Cardiac septum (tissue), 1 donor: ENCODE results near the gene STIMATE. TPM values are rescaled to one million over a fixed set of nuclear protein-coding genes. Genes with fewer than 3 reads are reported as not detected.

Experiments
- DNase-seq: peaks from one replicate; pipeline ENCODE4 v3.0.0-alpha.2; 2020; ENCODE audit warnings: low spot score
- intact Hi-C: fragments of 100-400 bp; cut with DNase I; formaldehyde crosslinking; loops from one replicate; pipeline ENCODE4 v1.14.0; 2022
- long read RNA-seq: library from polyadenylated mRNA; unstranded; transcript quantifications from one replicate; pipeline ENCODE4 v2.0.0, GENCODE V29; 2021
- total RNA-seq: library from RNA; stranded (reverse); fragmentation: NEBNext Ultra II Directional; extraction: Animal tissue kit (Norgen Biotek cat#: 25700); gene quantifications from one replicate; pipeline ENCODE4 v1.2.1, GENCODE V29; 2021
- donor health status: DM: no; HTN: no; CAD: no.

The STIMATE gene
- 11.2 TPM for total RNA-seq
- long read RNA-seq, full-length matches to known transcripts = 4 of 13 reads
- long read RNA-seq, partial matches to known transcripts = 0 of 13 reads
- long read RNA-seq, other reads (novel, unspliced or antisense) = 9 of 13 reads

GRCh38 chr3:52897130-52898122, at the start of gene STIMATE:
Gene STIMATE (minus strand): TSS chr3:52897548. CDS start chr3:52897450, 98 bp downstream.
- intact Hi-C loops = loop anchor here (5.0 kb wide), 1 partner anchor 50 kb away; no protein-coding TSS in a partner anchor
- DNase-seq = peak; percentile 95

DNA sequence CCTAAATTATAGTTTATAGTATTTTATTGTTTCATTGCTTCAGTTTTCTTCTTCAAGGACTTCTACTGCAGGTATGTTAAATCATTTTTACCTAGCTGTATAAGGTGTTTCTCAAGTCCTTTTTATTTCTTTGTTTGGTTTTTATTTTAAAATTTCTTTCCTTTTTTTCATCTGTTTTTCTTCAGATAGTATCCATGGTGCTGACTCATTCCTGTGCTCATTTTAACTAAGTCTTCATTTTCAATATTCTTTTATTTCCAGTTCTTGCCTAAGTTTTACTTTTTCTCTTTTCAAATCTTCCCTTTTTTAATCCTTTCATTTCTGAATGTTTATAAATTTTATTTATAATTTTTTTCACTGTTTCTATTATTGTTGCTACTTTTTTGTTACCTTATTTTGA, 42.3 kb upstream of the STIMATE start:
- intact Hi-C loops = loop anchor here (10.0 kb wide), 1 partner anchor 195 kb away; no protein-coding TSS in a partner anchor
- no peak for DNase-seq

DNA sequence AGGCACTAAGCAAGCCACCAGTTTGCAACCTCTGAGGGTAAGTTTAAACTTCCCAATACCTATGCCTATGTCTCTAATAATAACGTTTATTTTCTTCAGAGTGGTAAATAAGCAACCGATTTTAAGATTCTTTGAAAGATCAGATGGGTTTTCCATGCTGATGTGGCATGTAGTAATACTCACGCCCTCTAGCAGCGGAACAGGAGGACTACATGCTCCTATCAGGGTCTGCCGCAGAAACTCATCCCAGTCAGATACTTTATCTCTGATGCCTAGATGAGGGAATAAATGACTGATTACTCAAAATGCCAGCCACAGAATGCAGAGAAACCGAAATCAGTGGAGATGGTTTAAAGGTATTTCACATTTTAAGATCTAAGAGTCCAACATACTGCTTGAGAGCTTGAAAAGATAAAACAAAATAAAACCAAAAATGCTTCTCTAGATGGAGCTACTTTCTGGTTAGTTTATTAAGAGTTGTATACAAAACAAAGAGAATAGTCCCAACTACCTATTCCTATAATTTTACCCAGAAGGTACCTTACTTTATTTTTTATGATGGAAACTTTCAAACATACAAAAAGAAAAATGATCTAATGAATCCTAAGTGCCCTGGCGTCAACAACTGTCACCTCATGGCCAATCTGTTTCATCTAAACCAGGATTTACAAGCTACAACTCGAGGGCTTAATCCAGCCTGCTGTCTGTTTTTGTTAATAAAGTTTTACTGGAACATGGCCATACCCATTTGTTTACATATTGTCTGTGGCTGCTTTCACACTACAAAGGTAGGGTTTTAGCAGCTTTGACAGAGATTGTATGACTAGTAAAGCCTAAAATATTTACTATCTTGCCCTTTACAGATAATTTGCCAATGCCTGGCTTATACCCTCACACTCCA, 37.5 kb upstream of the STIMATE start:
- DNase-seq = no peak
- intact Hi-C loops = loop anchor here (2.0 to 10.0 kb wide), 2 partner anchors 138 to 190 kb away; no protein-coding TSS in a partner anchor

- DNase-seq = no peak
- intact Hi-C loops = loop anchor here (10.0 kb wide), 1 partner anchor 187 kb away; no protein-coding TSS in a partner anchor
Observed at GRCh38 chr3:52931889-52932288, 34.5 kb upstream of the STIMATE start.

DNA sequence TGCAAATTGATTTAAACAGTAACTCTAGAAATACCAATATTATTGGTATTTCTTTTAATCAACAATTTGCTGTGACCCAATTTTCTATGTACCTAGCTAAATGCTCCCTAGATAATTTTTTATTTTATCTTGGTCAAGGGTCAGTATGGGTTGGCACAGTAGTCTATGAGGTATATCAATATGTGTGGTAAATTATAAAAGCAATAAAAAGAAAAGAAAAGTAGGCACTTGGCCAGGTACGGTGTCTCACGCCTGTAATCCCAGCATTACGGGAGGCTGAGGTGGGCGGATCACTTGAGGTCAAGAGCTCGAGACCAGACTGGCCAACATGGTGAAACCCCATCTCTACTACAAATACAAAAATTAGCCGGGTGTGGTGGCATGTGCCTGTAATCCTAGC, 34.0 kb upstream of the STIMATE start:
- no peak for DNase-seq
- intact Hi-C loops = loop anchor here (10.0 kb wide), 1 partner anchor 187 kb away; no protein-coding TSS in a partner anchor

GRCh38 chr3:52930748-52931147, 33.4 kb upstream of the STIMATE start:
- intact Hi-C loops = loop anchor here (10.0 kb wide), 1 partner anchor 186 kb away; no protein-coding TSS in a partner anchor
- DNase-seq = no peak

DNA sequence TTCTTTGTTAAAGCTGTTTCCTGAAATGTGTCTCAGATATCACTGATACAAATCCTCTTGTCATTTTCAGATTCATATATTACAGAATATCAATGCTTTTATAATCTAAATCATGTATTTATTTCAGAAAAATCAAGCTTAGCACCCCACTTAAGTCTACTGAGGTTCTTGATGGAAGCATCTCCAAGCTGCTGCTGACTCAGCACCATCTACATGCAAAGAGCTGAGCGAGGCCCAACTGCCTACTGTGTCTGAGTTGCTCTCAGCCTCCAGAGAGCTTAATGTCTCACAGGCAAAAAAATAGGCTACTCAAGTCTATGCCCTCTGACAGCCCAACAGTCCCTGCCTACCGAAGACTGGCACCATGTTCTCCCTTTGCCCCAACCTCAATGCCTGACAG, 29.2 kb upstream of the STIMATE start:
- intact Hi-C loops = no loop called here
- DNase-seq = no peak

GRCh38 chr3:52925405-52926313, 28.3 kb upstream of the STIMATE start:
- intact Hi-C loops = no loop called here

DNA sequence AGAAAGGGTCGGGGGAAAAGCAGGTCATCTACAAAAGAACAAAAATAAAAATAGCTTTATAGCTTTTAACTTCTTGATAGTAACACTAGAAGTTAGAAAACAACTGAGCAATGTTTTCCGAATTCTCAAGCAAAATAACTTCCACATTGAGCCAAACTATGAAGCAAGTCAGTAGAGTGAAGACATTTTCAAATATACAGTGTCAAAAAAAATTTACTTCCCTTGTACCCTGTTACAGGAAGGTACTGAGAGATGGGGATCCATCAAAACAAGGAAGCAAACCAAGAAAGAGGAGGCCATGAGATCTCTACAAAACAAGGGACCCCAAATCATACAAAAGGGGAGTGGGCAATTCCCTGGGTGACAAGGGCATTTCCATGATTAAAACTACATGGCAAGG, 26.6 kb upstream of the STIMATE start:
- no peak for DNase-seq

More at GRCh38 chr3:52925405-52926313, 28.3 kb upstream of the STIMATE start:
- DNase-seq = no peak

DNA sequence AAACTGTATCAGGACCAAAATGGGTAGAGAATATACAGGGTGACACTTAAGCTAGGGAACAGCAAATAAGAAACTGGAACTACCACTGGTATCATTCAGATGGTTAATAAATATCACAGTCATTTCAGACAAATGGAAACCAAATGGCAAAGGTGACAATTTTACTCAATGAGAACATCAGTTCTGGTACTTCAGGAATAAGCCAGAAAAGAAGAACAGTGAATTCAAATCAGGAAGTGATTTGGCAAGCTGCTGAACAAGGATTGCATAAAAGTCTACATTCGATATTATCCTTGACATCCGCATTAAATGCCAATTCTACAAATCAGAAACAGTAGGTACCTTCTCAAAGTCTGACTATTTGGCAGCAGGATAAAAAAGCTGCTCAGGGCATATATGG, 23.5 kb upstream of the STIMATE start:
- DNase-seq = no peak
- intact Hi-C loops = no loop called here

More for the DNA sequence above, 26.6 kb upstream of the STIMATE start:
- intact Hi-C loops = no loop called here

GRCh38 chr3:52917044-52917443, 19.7 kb upstream of the STIMATE start:
- intact Hi-C loops = no loop called here
- no peak for DNase-seq

DNA sequence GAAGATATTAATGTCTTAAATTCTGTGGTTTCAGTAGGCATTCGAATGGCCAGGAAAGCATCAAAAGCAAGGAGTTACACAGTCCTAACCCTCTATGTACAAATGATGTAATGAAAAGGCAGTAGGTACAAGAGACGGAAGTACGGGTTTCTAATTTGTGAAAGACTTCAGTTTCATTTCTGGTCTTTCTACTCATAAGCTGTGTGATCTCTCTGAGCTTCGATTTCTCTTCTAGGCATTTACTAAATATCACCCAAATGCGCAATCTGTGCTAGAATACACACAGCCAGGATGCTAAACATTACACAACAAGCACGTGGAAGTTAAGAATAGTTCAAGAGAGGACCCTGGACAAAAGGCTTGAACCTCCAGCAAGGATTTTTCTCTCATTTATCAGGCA, 17.9 kb upstream of the STIMATE start:
- DNase-seq = no peak
- intact Hi-C loops = no loop called here

GRCh38 chr3:52912885-52913731, 15.8 kb upstream of the STIMATE start:
- no peak for DNase-seq
- intact Hi-C loops = no loop called here

DNA sequence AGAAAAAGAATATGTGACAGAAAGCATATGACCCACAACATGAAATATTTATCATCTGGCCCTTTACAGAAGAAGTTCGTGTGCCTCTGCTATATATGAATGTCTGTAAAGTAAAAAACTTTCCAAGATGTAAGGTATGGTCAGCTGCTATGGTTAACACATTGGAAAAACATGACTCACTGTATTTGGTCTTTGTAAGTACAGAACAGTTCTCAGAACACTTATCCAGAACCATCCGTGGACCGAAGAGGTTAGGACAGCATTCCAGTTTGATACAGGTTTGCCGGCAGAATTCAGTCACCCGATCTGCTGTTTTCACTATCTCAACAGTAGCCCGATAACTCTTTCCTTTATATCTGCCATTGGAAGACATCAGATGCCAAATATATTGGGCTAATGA, 13.5 kb upstream of the STIMATE start:
- no peak for DNase-seq
- intact Hi-C loops = no loop called here

- DNase-seq = no peak
- intact Hi-C loops = no loop called here
Observed at GRCh38 chr3:52907497-52907896, 10.1 kb upstream of the STIMATE start.

- no peak for DNase-seq
Observed at GRCh38 chr3:52904552-52904951, 7.2 kb upstream of the STIMATE start.

DNA sequence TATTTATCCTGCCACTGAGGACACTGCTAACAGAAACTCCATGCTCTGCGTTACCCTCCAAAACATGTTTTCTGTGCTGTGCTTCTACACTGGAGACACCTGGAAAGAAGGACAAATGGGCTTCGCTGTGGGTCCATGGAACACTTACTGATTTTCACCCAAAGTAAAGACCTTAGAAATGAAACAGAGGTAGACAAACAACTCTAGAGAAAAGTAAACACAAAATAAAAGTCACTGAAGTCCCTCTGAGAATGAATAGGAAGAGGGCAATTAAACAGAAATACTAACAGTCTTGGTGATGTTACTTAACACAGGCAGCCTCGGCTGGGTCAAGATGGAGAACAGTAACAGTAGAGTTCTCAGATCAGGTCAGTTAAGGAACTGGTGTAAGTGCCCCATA, 6.7 kb upstream of the STIMATE start:
- no peak for DNase-seq
- intact Hi-C loops = no loop called here

More at GRCh38 chr3:52904552-52904951, 7.2 kb upstream of the STIMATE start:
- intact Hi-C loops = no loop called here

- no peak for DNase-seq
- intact Hi-C loops = loop anchor here (5.0 kb wide), 1 partner anchor 49 kb away; no protein-coding TSS in a partner anchor
Observed at GRCh38 chr3:52896613-52897012, 735 bp downstream of the STIMATE start.
